ENCODE results near the gene SWAP70.
A peak's percentile ranks its signal among the peaks of the same experiment; 100 is the strongest.
"Not testable (repeated sequence)": the region's sequence is repeated elsewhere in the genome, so short reads cannot be mapped to it uniquely, and the experiment has no call there.

SWAP70 gene

GRCh38 chr11:9693801-9694553 lies 30.1 kb downstream of the SWAP70 start:
- no peak for DNase-seq

- not testable (repeated sequence) for DNase-seq
These were observed 31.4 kb downstream of the SWAP70 start for GRCh38 chr11:9695228-9695627.

- no peak for DNase-seq
These were observed 33.9 kb downstream of the SWAP70 start for GRCh38 chr11:9697766-9698165.

GRCh38 chr11:9700105-9700801 lies 36.4 kb downstream of the SWAP70 start:
- DNase-seq = peak; percentile 66

GRCh38 chr11:9701799-9702198 lies 37.9 kb downstream of the SWAP70 start:
- DNase-seq = no peak

- no peak for DNase-seq
These were observed 39.4 kb downstream of the SWAP70 start for GRCh38 chr11:9703280-9703679.

- no peak for DNase-seq
These were observed 40.2 kb downstream of the SWAP70 start for GRCh38 chr11:9704037-9704436.

GRCh38 chr11:9704620-9705019 lies 40.7 kb downstream of the SWAP70 start:
- no peak for DNase-seq

- not testable (repeated sequence) for DNase-seq
These were observed 41.5 kb downstream of the SWAP70 start for GRCh38 chr11:9705361-9705760.

- DNase-seq = no peak
These were observed 44.7 kb downstream of the SWAP70 start for GRCh38 chr11:9708544-9708943.

- no peak for DNase-seq
These were observed 46.3 kb downstream of the SWAP70 start for GRCh38 chr11:9710223-9710622.

- DNase-seq = no peak
These were observed 47.0 kb downstream of the SWAP70 start for GRCh38 chr11:9710852-9711251.

- no peak for DNase-seq
These were observed 47.8 kb downstream of the SWAP70 start for GRCh38 chr11:9711454-9712307.

GRCh38 chr11:9714272-9714940 lies 50.5 kb downstream of the SWAP70 start:
- no peak for DNase-seq

- peak; percentile 65 for DNase-seq
These were observed 52.6 kb downstream of the SWAP70 start for GRCh38 chr11:9716275-9717039.

- no peak for DNase-seq
These were observed 53.1 kb downstream of the SWAP70 start for GRCh38 chr11:9717040-9717357.

GRCh38 chr11:9717719-9718118 lies 53.8 kb downstream of the SWAP70 start:
- no peak for DNase-seq

GRCh38 chr11:9718147-9718546 lies 54.3 kb downstream of the SWAP70 start:
- no peak for DNase-seq

- no peak for DNase-seq
These were observed 55.9 kb downstream of the SWAP70 start for GRCh38 chr11:9719566-9720289.

- no peak for DNase-seq
These were observed 56.4 kb downstream of the SWAP70 start for GRCh38 chr11:9720290-9720630.

GRCh38 chr11:9722023-9722422 lies 58.1 kb downstream of the SWAP70 start:
- no peak for DNase-seq

- no peak for DNase-seq
These were observed 59.0 kb downstream of the SWAP70 start for GRCh38 chr11:9722893-9723292.

Measured in femur (tissue), 1 donor.